Inflammatory macrophage (primary cell): ENCODE data around the gene TYW5.

Source experiments
- DNase-seq, 2 donors: peaks; one replicate each; pipeline ENCODE4 v3.0.0-alpha.2; 2020 to 2022
- total RNA-seq, 18 experiments: gene quantifications; one replicate each; lab custom pipeline; 2026; ENCODE audit warnings: mixed read lengths in 6 of 18, inconsistent platforms in 2 of 18; lab: John Stamatoyannopoulos, UW

Gene TYW5, protein sequence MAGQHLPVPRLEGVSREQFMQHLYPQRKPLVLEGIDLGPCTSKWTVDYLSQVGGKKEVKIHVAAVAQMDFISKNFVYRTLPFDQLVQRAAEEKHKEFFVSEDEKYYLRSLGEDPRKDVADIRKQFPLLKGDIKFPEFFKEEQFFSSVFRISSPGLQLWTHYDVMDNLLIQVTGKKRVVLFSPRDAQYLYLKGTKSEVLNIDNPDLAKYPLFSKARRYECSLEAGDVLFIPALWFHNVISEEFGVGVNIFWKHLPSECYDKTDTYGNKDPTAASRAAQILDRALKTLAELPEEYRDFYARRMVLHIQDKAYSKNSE
- total RNA-seq: 6.8 to 24.4 (median 12.8) reads per million in 18 experiments

DNA sequence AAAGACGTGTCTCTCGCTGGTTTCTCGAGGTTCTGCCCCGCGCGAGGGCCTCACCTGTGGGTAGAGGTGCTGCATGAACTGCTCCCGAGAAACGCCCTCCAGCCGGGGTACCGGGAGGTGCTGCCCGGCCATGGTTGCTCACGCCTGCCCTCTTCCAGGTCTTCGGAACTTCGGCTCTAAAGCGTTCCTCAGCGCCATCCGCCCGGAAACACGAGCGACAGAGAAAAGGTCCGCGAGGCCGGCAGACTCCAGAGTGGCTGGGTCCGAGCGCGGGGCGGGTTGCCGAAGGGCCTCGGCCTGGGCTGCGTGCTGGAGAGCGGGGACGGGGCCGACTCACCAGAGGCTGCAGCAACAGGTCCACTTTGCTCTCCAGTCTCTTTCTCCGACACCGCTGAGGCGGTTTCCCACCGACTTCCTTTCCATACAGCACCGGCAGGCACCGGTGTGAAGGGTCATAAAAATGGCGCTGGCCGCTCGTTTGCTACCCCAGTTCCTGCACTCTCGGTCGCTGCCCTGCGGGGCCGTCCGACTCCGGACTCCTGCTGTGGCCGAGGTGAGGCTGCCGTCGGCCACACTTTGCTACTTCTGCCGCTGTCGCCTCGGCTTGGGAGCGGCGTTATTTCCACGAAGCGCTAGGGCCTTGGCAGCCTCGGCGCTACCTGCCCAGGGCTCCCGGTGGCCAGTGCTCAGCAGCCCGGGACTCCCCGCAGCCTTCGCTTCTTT lies at the start of gene TYW5, which contains the start of gene MAIP1:
TSS of gene TYW5 (minus strand) at position 153 of the 723 bp plus-strand sequence. CDS start at position 132, 21 bp downstream.
TSS of gene MAIP1 (plus strand) at position 244 of the 723 bp plus-strand sequence. CDS start at position 461, 217 bp downstream.
- DNase-seq: peak; percentile 75 to 83

GRCh38 chr2:200003444-200003843 lies 48.2 kb upstream of the TYW5 start:
- DNase-seq: no peak

DNA sequence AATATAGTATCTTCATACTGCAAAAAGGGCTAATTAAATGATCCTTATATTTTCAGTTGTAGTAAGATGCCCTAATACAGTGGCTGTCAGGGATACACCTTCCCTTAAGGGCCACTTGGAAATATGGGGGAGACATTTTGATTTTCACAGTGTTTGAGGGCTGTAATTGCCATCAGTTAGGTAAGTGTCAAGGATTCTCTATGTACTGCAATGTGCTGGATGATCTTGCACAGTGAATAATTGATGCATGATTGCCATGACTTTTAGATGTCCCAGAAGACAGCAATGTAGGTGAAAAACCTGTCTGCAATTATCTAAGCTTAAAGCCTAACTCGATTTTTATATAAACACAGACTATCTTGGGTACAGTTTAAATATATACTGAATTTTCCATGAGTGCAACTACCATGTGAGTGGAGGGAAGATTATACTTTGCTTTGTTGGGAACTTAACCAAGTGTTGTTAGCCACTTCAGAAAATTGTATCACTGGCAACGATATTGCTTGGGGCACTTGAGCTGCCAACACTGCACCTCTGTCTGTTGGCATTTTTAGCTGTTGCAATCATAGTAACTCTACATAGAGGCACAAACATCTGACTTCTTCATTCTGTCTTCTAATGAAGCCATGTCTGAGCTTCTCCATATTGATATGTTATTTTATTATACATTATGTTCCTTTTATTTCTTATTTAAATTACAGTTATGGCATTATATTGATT lies 45.3 kb upstream of the TYW5 start:
- no peak for DNase-seq

- no peak for DNase-seq
Measured at GRCh38 chr2:199999166-199999565, 43.9 kb upstream of the TYW5 start.

DNA sequence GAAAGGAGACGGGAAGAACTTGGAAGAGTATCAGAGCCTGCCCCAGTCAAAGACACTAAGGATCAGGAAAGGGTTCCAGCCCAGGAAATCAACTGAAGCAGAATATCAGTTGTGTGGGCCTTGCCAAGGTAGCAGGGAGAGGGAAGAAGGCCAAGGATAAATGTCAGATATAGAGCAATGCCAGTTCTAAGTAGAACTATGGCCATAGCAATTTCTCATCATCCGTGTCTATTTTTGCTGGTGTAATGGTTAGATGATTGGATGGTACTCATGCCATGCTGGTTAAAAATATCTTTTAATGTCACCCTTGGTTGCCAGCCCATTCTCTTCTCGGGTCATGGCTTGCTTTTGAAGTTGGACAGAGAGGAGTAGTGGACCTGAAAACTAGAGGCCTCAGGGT lies 42.0 kb upstream of the TYW5 start:
- no peak for DNase-seq

DNA sequence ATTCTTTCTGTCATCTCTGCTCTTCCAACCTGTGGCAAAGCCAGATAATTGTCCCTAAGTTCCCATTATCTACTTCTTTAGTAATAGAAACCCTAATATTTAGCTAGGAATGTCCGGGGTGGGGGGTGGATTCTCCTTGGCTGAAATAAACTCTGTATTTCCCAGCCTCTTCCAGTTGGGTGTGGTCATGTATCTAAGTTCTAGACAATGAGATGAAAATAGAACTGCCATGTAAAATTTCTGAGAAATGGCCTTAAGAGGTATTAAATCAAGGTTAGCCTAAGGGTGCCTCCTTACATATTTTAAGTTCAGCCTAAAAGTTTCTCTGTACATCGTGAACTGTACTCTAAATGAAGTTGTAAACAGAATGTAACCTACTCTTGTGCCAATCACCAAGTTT lies 39.6 kb upstream of the TYW5 start:
- DNase-seq: no peak

GRCh38 chr2:199994371-199994770 lies 39.1 kb upstream of the TYW5 start:
- DNase-seq: no peak

DNA sequence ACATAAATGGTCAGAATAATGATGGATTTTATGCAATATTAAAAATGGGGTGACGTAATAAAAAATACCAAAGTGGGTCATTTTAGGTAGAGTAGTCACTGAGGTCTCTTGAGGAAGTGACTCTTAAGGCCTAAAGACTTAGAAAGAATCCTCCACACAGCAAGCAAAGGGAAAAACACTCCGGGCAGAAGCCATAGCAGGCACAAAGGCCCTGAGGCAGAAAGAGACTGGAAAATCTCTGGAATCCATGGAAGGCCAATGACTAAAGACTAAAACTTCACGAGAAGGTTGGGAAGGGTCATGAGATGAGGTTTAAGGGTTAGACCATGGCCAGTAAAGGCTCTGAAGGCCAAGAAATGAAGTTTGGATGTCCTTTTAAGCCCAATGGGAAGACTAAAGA lies 37.0 kb upstream of the TYW5 start:
- no peak for DNase-seq

DNA sequence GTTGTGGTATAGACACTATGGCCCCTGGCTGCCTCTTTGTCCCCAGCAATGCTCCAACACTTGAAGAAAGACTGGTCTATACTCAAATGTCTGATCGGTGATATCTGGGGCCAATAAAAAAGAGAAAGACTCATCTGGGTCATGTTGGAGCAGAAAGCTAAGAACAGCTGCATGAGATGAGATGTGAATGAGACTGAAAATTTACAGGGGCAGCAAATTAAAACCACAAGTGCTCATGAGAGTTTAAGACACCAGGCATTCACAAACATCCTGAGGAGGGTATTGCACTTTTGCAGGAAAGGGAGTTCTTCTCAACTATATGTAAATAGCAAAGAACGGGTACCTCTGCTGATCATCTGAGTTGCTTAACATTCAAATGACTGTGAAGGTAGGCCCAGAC lies 36.4 kb upstream of the TYW5 start:
- no peak for DNase-seq

GRCh38 chr2:199989822-199990221 lies 34.5 kb upstream of the TYW5 start:
- no peak for DNase-seq

GRCh38 chr2:199988151-199988550 lies 32.9 kb upstream of the TYW5 start:
- no peak for DNase-seq

GRCh38 chr2:199987586-199987985 lies 32.3 kb upstream of the TYW5 start:
- DNase-seq: no peak

DNA sequence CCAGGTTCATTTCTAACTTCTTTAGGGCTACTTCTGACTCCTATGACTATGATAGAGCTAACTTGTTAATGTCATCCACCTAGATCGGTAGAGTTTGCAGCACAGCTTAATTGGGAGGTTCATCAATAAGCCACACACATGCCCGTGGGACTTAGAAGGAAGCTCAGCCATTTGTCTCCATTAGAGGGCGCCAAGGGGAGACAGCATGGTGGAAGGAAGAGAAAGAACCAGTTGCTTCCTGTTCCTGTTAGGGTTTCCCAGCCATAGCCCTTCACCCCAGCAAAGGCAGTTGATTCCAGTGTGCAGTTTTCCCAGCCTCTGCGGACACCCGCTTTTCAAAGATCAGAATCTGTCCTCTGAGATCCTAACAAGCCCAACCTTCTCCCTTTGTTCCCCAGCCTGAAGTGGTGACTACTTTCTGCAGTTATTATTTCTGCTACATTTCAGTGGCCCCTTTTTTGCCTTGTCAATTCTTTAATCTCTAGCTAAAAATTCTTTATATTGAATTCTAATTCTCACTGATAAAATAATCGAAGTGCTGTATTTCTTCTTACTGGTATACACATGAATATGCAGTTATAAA lies 30.4 kb upstream of the TYW5 start:
- DNase-seq: peak; percentile 79 to 86

- DNase-seq: no peak
Measured at GRCh38 chr2:199984755-199985154, 29.5 kb upstream of the TYW5 start.

DNA sequence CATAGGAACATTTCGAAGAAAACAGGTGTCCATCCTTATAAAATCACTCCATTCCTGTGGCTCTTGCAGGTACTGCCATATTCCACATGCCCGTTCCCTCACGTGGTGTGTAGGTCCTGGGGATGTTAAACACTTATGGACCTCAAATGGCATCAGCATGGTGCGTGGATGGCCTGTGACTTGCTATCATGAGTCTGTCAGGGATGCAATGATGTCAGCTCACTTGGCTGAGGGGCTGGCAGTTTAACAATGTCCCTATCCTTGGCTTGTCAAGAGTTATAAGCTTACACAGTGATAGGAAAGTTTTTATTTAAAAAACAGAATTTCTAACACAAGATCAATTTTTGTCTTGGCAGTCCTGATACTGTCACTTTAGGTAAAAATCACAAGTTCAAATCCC lies 28.9 kb upstream of the TYW5 start:
- DNase-seq: no peak

DNA sequence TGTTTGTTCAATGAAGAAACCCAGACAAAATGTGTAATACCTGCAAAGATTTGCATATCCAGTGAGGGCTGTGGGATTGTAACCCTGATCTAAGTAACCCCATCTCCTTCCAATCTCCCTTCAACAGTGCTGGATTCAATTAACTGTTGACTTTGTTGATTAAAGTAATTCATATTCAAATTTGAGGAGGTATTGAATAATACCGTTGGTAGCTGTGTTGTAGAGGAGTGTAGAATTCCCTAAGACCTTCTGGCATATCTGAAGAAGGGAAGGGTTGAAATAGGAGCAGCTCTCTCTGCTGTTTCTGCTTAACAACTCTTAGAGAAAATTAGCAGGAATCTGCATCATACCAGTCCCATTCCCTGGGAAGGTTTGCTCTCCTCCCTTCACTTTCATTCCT lies 28.2 kb upstream of the TYW5 start:
- DNase-seq: no peak

DNA sequence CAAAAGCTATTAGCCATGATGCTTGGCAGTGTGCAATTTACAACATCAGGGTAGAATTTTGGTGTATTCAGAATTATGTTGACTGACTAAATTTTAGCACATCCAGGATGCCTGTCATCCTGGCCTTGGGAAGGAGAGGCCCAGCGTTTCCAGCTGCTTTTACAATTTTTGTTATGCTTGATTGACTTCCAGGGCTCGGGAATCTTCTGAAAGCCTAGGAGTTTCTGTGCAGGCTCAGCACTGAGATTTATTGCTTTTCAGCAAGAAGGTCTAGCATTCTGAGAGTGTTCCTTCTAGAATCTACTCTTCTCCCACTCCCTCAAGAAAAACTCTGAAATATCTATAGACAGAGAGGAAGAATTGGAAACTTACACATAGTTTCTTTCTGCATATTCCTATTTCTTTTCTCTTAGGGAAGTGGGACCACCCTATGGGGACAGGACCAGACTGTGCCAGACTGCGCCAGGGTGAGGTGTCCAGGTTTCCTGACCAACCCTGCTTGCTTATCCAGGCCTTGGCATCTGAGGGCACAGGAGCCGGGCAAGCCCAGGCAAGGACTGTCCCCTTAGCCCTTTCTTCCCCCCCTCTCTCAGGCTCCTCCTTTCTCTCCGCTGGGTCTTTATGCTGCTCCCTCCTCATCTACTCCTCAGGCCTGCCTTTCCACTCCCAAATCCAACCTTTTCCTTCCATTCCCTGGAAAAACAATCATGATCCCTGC lies 27.0 kb upstream of the TYW5 start:
- no peak for DNase-seq

GRCh38 chr2:199979832-199980628 lies 24.7 kb upstream of the TYW5 start:
- DNase-seq: peak; percentile 80

GRCh38 chr2:199979398-199979797 lies 24.1 kb upstream of the TYW5 start:
- DNase-seq: no peak

- DNase-seq: peak; percentile 59 to 68
Measured at GRCh38 chr2:199977984-199978415, 22.7 kb upstream of the TYW5 start.

- no peak for DNase-seq
Measured at GRCh38 chr2:199975273-199975895, 20.1 kb upstream of the TYW5 start.
